GM18519 (cell line): ENCODE data around the gene HADH.

Source experiments
- ATAC-seq: cut with Tn5 transposase; IDR thresholded peaks from one replicate; pipeline ENCODE4 v1.9.1; 2021; ENCODE audit warnings: mild to moderate bottlenecking, moderate library complexity; ENCODE audit not compliant: unreplicated experiment, low FRiP score

HADH gene

DNA sequence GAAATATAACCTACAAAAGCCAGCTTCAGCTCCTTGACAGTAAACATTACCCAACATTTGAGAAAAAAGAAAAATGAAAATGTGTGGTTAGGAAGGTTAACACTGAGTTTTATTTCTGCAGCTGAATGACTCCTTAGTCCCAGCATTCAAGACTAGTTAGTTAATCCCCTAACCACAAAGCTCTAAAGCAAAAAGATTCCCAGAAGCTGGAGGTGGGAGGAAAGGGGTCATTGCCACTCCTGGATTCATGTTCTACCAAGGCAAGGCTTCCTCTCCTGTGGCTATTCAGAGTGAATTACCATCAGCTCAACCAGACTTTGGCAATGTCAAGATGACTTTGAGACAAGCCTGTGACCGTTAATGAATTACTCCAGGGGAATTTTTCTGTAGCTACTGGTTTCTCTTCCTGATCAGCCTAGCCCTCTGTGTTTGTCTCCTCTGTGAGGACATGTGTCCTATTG is 63.6 kb downstream of the HADH start:
- no peak for ATAC-seq

DNA sequence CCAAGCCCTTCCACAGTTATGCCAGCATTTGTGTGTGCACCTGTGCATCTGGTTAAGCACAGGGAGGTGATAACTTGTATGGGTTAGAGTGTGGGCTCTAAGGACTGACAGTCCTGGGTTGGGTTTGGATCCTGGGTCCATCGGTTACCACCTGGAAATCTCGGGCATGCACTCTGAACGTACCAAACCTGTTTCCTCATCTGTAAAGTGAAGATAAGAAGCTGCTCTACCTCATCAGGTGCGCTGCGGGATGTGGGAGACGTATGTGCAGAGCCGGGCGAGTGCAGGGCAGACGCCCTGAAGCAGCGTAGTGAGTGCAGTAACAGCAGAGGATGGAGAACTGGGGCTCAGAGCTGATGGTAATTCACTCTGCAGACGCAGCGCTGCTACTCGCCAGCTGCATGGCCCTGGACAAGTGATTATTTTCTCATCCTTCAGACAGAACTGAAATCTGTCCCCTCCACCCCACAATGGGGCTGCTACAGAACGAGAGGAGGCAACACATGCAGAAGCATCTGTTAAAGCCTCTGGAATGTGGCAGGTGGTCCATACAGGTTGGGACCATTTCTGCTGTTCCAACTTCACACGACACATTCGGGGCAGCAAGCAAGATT is 64.4 kb downstream of the HADH start:
- no peak for ATAC-seq

DNA sequence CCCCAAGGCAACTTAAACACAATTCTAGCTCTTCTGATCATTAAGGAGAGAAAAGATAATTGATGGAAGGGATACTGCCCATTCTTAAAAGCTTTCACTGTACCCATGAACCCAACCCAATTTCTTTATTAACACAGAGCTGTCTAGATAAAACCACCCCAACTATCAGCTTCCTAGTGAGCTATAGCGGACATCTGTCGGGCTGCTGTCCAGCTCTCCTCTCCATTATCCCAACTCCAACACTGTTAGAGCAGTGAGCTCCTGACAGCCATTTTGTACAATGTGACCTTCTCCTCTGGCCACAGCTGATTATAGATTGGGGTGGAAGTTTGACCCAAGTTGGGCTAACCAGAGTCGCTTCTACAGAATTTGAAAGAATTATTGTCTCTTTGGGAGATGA is 66.1 kb downstream of the HADH start:
- ATAC-seq: no peak

DNA sequence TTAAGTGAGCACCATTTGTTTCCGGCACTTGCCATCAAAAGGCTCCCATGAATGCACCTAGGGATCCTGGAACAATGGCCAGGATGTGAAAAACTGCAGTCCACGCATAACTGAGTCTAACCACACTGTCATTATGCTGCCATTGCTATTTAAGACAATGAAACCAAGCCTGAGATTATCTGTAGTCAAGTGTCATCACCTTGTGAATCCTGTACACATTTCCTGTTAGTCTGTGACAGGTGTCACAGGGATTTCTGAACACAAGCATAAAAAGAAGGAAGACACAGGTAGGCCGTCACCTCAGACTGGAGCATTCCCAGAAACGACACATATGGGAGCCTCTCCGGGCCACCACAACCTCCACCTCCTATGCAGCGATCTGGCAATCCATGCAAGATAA is 66.7 kb downstream of the HADH start:
- no peak for ATAC-seq

DNA sequence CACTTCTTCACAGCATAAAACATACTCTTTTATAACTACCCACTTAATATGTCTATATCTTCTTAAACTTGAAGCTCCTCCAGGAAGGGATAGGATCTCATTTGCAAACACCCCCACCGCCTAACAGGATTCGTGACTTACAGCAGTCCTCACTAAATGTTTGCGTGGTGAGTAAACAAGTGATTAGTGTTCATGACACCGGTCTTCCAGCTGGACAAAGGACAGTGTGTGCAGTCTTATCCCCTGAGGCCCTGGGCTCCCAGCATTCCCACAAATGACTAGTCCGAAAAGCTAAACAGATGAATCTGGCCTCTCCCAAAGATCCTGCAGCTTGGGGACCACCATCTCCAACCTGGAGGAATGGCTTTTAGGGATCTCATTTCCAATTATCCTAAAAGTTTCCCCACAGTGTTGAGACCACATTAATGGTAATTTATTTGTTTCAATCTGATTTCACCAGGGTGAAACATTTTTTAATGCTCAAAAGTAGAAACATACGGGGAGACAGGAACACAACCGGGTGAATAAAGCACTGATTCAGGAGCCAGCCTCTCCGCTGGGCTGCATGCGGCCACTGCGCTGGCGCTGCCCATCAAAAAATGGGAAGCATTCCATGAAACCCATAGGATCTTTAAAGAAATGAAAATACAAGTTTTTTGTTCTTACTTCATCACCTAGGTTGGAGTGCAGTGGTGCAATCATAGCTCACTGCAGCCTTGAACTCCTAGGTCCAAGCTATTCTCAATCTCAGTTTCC is 69.2 kb downstream of the HADH start:
- no peak for ATAC-seq

DNA sequence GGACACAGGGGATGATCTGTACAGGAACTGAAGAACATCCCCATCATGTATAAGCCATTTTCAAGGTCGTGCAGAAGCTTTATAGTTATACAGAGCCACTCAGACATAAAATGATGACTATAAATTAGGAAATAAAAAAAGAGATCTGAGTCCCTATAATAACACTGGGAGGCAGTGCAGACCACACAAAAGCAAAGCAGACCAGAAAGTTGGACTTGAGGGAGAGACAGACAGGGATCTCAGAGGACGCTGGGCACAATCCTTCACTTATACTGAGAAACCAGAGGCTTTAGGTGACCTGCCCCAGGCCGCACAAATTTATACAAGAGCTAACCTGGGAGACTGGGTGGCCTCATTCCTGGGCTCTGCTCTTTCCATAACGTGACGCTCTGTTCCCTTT is 70.5 kb downstream of the HADH start:
- ATAC-seq: no peak

DNA sequence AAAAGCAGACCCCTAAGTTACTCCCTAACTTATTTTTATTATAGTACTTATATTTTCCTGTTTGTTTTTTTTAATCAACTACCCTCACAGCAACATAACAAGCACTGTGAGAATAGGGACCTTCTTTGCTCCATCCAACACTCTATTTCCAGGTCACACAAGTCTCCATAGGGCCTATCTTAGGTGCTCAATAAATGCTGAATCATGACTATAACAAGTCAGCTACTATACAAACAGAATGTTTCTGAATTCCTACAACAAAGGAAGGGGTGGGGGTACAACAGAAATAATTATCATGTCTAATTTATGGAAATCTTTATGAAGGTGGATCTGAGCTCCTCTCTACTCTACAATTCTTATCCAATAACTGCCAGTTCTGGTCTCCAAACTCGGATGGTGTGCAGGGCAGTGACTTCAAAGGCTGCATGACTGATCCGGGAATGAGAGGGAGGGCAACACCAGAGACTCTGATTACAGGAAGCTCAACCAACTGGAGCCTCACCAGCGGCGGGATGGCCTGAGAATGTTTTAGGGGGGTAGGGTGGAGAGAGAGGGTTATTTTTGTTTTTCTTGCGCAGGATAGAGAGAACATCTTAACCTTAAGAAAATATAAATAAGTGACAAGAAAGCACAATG is 71.1 kb downstream of the HADH start:
- no peak for ATAC-seq

DNA sequence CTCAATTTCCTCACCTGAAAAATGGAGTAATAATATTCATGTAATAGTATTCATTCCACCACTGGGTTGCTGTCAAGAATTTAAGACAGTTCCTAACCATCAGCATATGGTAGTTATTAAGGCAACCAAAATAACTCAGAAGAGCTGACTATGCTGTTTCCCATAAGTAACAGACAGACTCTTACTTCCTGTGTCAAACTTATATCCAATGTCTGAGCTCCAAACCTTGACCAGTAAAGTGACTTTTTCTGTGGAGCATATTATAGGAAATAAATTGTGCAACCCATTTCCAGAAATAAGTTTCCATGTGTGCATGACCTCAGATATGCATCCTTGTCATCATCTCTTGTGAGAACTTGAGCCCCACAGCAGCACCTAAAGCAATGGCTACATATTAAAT is 78.8 kb downstream of the HADH start:
- ATAC-seq: no peak

DNA sequence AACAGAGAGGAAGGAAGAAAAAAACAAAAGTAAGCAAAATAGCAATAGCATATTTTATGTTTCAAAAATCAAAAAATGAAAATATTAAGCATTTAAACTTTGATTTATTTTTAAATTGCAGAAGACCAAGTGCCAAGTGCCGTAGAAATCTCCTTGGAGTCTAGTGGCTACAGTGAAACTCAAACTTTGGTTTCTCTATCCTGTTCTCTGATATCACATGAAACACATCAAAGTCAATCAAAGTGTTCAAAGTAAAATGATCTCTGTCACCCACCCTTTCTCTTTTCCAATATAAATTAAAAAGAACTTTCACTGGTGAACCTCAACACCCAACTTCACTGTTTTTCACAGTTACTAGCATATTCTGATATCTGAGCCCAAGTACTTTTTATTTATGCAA is 81.1 kb downstream of the HADH start:
- no peak for ATAC-seq

DNA sequence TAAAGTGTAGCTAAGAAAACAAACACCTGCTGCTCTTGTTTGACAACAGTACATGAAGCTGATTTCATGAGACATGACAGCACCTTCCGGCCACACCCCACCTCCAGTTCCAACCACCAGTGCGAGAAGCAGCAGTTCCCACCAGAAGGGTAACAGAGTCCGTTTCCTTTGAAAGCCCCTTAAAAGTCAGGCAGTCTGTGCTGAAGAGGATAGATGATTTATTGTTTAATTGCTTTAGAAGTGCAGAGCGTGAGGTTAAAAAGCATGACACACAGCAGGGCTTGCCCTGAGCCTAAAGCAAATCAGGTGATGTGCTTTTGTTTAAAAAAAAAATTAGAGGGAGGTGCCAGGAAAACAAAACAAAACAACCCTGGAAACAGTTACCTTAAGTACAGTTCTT is 82.6 kb downstream of the HADH start:
- ATAC-seq: no peak

DNA sequence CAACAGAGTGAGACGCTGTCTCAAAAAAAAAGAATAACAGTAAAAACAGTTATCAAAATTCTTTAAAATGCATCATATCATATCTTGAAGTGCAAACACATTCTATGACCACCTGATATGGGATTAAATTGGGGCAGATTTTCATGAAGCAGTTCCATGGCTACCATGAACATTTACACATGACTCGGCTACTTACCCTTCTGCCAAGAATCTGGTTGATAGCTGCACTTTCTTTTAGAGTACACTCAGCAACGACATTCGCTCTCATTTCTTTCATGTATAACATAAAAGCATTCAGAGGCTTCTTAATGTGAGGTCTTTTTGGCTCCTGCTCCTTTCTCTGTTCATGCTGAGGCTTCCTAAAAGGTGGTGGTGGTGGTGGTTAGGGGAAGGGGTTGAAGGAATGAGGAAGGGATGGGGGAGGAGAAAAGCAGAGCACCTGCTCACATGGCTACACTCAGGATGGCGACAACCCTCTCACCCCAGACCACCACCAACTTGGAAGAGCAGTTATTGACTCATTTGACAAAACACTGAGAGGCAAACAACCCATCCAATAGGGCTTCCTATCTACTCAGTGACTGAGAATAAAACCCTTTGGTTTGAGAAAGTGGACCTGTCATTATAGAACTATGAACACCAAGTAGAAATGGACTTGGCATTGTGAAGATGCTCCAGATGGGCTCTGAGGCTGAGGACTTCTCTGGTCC is 88.5 kb downstream of the HADH start:
- no peak for ATAC-seq

DNA sequence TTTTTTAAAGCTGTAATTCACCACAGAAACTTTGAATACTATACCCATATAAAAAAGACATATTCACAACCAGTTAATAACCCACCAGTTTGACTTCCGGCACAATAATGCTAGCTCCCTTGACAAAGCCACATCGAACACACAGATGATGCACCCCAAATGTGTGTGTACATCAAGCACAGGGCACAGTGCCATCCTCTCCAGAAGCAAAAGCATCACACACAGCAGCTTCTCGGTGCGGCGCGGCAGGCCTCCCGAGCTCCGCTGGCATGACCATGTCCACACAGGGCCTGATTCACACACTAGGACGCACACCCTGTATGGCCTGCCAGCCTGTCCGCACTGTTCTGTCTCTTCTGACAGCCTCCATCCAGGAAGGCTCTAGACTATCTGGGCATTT is 91.1 kb downstream of the HADH start:
- ATAC-seq: no peak

DNA sequence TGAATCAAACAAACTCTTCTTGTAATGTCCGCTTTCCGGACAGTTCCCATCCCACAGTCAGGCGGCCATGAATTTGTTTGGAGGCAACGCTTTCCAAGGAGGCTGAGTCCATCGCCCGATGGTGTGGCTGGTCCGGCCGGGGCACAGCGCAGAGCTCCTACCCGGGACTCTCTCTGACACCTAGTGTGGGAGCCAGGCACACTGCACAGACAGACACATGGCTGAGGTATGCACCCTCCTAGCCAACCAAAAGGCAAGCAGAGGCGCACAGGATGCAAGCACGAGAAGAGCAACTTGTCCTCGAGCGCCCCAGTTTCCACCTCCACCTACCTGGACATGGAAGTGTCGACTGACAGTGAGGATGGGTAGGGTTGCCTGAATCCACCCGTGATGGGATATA is 91.6 kb downstream of the HADH start:
- no peak for ATAC-seq
